ENCODE data around the gene CLCN3.

GRCh38 chr4:169675825-169676224 is 55.4 kb downstream of the CLCN3 start:
- TF ChIP-seq CTCF (conservative IDR thresholded peaks at IDR 0.05; ENCODE audit: low read depth, low read length): no peak
- no peak for TF ChIP-seq EZH2 (IDR thresholded peaks at IDR 0.05; ENCODE audit: borderline replicate concordance, low read depth, low read length, poor library complexity, severe bottlenecking)
